GM21528 (cell line): ENCODE results near the gene GRAMD1A.
"Not testable (repeated sequence)": the region's sequence is repeated elsewhere in the genome, so short reads cannot be mapped to it uniquely, and the experiment has no call there.

ENCODE experiments used
- ATAC-seq: cut with Tn5 transposase; IDR thresholded peaks from one replicate; pipeline ENCODE4 v1.9.1; 2021; ENCODE audit warnings: mild to moderate bottlenecking, moderate library complexity; ENCODE audit not compliant: unreplicated experiment, low FRiP score

GRAMD1A gene

DNA sequence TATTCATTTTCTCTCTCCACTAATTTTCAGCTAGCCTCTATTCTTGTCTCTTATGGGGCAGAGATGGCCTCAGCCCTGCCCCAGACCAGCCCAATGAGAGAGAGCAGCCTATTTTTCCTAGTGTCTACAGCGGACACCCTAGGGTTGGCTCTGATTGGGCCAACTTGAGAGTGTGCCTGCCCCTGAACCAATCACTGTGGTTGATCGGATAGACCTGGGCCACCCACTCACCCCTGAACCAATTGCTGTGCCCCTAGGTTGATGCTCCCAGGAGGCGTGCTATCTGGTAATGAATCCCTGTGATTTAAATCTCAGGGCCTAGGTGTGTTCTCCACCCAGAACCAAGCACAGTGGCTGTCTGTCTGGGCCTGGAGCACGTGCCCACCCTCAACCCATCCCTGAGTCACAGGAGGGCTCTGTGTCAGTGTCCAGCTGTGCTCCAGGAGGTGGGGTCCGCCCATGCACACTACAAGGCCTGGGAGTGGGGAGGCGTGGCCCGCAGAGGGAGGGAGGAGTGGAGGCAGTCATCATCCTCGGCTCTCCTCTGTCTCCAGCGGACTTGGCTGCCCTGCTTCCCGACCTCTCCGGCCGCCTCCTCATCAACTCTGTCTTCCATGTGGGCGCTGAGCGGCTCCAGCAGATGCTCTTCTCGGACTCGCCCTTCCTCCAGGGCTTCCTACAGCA lies 15.3 kb downstream of the GRAMD1A start:
- no peak for ATAC-seq

DNA sequence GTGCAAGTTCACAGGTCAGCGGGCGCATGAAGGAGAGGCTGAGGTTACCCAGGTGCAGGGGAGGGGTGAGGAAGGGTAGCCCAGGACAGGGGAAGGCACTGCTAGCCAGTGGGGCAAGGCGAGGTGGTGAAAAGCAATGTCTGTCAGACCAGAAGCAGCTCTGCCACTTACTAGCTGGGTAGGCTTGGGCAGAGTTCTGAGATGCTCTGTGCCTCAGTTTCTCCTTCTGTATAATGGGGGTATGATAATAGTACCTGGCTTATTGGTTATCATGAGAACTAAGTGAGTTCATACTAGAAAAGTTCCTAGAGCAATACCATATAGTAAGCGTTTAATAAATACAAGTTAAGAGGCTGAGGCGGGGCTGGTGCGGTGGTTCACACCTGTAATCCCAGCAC lies 15.8 kb downstream of the GRAMD1A start:
- no peak for ATAC-seq

DNA sequence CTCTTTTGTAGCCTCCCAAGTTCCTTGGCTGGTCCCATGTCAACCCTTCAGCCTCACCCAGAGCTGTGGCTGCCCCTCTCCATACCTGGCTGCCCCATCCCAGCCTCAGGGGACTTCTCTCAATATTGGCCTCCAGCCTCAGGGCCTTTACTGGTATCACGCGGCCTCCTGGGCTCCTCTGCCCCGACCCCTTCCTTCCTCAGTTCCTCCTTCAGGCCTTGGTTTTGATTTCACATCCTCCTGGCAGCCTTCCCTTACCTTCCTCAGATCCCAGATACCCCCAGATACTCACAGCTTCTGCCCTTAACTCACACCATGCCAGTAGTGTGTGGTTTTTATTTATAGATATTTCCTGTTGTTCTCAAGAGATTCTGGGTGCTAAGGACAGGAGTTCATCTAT lies 17.4 kb downstream of the GRAMD1A start:
- no peak for ATAC-seq

DNA sequence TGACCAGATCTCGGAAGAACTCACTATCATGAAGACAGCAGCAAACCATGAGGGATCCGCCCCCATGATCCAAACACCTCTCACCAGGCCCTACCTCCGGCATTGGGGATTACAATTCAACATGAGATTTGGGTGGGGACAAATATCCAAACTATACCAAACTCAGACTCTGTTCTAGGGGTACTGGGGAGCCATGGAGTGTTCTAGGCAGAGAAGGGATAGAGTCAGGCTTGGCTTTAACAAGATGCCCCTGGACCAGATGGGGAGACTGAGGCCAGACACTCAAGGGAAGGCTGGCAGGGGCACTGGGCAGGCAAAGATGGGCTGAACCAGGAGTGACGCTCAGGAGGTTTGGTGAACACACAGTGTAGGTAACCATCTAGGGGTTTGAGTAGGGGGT lies 18.3 kb downstream of the GRAMD1A start:
- no peak for ATAC-seq

DNA sequence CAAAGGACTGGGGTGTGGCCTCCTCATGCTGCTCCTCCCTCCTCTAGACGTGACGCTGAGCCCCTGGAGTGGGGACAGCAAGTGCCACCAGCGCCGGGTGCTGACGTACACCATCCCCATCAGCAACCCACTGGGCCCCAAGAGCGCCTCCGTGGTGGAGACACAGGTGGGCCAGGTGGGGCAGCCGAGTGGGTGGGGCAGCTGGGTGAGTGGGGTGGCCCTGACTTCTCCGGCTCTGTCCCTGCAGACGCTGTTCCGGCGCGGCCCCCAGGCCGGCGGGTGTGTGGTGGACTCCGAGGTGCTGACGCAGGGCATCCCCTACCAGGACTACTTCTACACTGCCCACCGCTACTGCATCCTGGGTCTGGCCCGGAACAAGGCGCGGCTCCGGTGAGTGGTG lies 19.0 kb downstream of the GRAMD1A start:
- no peak for ATAC-seq

DNA sequence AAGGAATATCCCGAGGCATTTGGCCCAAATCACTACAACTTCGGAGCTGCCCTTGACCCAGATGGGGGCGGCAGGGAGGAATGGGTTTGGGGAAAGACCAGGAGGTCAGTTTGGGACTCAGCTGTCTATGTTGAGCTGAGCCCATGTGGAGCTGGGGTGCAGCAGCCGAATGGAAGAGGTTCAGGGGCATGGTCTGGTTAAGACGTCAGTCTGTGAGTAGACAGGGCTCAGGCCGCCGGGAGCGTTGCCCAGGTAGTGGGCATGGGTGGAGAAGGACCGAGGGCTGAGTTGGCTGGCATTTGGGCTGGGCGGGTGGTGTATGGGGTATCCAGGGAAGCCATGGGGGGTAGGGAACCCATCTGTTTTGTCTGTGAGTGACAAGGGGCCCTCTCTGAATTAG lies 20.9 kb downstream of the GRAMD1A start:
- no peak for ATAC-seq

DNA sequence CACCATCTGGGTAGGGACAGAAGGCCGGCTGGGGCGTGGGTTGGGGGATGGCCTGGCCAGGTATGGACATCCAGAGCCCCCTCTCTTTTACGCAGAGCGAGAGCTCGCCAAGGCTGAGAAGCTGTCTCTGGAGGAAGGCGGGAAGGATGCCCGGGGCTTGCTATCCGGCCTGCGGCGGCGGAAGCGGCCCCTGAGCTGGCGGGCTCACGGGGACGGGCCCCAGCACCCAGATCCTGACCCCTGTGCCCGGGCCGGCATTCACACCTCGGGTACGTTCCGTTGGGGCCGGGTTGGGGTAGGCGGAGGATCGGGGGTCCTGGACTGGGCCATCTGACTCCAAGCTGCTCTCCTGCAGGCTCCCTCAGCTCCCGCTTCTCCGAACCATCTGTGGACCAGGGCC lies 21.5 kb downstream of the GRAMD1A start:
- ATAC-seq = no peak

DNA sequence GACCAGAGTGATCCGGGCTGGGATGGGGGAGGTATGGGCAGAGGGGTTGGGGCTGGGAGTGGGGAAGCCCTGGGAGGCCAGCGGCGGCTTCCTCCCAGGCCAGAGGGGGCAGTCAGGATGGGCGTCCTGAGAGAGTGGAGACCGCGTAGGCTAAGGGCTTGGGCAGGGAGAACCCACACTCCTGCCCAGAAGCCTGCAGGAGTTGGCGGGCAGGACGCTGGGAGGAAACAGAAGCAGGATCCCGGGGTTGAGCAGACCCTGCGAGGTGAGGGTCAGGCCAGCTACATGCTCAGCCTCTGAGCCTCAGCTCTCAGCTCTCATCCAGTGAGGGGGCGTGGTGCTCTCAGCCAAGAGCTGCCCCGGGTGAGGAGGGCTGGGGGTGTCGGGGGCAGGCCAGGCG lies 22.3 kb downstream of the GRAMD1A start:
- ATAC-seq = no peak

DNA sequence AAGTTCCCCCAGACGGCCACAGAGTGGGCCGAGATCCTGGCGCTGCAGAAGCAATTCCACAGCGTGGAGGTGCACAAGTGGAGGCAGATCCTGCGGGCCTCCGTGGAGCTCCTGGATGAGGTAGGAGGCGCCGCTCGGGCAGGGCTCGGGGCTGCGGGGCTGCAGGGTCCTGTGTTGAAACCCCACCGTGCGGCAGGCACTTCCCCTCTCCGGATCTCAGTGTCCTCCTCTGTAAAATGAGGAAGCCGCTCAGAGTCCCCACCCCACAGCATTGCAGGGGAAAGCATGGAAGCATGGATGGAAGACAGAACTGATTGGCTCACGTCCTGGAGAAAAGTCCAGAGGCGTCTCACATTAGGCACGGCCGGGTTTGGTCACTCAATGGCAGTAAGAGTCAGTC lies 23.3 kb downstream of the GRAMD1A start:
- no peak for ATAC-seq

DNA sequence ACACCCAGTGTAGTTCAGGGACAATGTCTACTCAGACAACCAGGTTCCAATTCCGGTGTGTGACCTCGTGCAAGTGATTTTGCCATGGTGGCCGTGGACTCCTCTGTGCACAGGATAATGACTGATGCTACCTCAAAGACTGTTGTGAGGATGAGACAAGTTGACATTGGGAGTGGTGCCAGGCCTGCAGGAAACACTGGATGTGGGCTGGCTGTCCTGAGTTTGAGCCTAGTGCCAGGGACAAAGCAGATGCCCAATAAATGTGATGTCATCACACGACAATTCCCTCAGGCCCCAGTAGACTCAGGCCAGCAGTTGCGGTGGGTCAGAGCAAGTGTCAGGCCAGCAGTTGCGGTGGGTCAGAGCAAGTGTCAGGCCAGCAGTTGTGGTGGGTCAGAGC lies 24.0 kb downstream of the GRAMD1A start:
- ATAC-seq = no peak

DNA sequence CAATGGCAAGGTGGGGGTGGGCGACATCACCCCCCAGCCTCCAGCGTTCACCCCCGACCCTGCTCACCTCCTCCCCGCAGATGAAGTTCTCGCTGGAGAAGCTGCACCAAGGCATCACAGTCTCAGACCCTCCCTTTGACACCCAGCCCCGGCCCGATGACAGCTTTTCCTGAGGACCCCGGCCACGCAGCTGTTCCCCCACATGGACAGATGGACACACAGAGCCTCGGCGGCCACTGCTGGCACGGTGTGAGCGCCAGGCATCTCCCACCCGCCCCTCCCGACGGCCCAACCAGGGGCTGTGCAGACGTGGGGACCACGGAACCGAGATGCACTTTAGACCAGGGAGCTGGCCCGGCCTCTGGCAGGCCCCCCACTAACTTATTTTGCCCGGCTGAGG lies 25.8 kb downstream of the GRAMD1A start:
- ATAC-seq = no peak

DNA sequence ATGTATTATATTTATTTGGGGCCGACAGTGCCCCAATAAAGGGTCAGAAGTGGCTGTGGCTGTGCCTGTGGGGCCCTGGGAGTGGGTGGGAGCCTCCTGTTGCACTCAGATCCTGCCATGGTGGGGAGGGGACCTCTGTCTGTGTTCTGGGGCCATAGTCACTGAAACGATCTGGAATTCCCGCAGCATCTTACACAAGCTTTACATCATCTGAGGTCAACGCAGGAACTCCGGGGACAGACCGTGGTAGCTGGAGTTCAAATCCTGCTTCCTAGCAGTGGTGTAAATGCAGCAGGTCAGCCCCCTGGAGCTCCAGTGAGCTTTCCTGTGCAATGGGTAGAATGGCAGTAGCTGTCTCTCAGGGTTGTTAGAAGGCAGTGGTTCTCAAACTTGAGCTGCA lies 26.3 kb downstream of the GRAMD1A start:
- no peak for ATAC-seq

DNA sequence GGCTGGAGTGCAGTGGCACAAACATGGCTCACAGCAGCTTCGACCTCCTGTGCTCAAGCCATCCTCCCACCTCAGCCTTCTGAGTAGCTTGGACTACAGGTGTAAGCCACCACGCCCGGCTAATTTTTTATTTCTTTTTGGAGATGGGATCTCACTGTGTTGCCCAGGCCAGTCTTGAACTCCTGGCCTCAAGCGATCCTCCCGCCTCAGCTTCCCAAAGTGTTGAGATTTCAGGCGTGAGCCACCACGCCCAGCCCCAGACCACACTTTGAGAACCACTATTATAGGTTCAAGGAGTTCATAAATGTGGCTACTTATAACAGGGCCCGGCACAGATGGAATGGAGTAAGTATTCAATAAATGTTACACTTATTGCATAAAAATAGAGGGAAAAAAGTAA lies 26.9 kb downstream of the GRAMD1A start:
- ATAC-seq = no peak

DNA sequence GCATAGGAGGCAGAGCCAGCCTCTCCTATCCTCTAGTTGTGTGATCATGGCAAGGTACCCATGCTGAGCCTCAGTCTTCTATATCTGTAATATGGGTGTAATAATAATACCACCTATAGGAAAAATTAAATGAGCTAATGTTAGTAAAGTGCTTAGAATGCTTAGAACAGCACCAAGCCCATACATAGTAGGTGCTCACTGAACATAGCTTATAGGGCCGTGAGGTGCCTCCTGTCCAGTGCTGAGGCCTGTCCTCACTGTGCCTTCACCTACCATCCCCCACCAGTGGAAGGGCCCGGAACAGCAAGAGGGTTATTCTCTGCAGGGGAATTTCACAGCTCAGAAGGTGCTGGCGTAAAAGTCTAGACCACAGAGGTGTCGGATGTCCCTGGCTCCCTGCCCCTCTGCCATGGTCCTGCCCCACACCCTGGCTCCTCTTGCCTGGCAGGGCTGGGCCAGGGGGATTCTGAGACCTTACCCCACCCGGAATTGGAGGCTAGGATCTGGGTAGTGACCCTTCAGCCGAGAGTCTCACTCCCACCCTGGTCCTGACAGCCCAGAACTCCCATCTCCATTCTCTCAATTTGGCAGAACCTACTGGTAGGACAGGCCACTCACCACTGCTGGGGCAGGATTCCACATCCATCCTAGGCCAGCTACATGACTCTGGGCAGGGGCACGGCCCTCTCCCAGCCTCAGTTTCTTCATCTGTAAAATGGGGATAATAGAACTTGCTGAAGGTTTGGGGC lies 27.9 kb downstream of the GRAMD1A start:
- ATAC-seq = no peak

DNA sequence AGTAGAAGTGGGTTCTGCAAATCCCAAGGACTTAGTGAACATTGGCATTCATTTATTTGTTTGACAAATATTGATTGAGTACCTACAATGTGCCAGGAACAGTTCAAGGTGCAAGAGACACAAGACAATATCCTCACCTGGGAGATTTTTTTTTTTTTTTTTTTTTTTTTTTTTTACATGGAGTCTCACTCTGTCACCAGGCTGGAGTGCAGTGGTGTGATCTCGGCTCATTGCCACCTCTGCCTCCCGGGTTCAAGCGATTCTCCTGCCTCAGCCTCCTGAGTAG lies 28.4 kb downstream of the GRAMD1A start:
- ATAC-seq = not testable (repeated sequence)

DNA sequence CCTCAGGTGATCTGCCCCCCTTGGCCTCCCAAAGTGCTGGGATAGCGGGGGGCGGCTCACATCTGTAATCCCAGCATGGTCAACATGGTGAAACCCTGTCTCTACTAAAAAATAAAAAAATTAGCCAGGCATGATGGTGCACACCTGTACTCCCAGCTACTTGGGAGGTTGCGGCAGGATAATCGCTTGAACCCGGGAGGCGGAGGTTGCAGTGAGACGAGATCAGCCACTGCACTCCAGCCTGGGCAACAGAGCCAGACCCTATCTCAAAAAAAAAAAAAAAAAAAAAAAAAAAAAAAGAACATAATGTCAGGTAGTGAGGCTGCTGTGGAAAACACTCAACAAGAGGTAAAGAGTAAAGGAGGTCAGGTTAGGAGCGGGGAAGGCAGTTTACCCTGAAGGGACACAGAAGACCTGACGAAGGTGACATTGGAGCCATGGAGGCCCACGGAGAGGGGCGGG lies 29.2 kb downstream of the GRAMD1A start:
- not testable (repeated sequence) for ATAC-seq

DNA sequence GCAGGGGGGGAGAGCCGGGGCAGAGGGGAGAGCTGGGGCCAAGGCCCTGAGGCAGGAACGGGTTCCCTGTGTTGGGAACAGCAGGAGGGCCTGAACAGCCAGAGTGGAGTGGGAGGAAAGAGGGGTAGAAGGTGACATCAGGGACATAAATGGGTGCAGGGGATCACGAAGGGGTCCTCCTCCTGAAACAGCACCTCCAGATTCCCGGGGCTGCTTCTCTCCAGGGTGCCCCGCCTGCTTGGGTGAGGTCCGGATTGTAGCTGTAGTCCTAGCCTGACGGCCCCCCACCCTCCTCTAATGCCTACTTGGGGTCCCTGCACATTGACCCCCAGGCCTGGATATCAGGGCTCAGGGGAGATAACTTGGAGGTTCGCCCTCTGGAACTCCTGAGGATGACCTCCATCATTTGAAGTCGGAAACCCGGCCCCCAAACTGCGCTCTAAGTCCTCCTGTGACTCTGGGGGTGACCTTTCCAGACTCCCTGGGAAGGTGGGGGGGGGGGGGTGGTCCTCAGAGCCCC lies 29.7 kb downstream of the GRAMD1A start:
- no peak for ATAC-seq

DNA sequence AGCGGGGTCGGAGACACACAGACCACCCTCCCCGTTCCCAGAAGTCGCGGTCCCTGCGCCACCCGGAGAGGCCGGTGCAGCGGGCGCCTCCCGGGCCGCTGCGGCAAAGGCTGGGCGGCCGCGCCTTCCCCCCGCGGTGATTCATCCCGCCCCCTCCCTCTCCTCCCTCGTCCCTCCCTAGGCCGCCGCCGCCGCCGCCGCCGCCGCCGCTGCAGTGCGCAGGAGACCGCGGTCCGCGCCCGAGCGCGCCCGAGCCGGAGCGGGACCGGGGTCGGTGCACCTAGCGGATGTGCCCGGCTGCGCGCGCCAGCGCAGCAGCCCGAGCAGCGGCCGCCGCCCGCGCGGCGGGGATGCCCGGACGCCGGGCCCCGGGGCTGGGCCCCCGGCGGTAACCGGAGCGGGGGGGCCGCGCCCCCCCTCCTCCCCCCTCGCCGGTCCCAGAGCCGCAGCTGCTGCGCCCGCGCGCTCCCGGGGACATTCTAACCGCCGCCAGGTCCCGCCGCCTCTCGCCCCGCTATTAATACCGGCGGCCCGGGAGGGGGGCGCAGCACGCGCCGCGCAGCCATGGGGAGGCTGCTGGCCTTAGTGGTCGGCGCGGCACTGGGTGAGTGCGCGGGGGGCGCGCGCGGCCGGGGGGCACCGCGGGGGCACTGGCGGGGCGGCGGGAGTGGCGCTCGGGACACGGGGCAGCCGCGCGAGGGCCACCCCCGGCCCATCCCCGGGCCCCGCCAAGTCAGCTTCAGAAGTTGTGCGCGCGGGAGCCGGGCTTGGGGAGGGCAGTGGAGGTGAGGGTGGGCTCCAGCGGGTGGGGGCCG lies 30.3 kb downstream of the GRAMD1A start, which contains the start of gene SCN1B:
Gene SCN1B, plus strand, starts transcription at position 214 of the 815 bp plus-strand sequence. Its CDS starts 351 bp downstream, at position 565.
- no peak for ATAC-seq

DNA sequence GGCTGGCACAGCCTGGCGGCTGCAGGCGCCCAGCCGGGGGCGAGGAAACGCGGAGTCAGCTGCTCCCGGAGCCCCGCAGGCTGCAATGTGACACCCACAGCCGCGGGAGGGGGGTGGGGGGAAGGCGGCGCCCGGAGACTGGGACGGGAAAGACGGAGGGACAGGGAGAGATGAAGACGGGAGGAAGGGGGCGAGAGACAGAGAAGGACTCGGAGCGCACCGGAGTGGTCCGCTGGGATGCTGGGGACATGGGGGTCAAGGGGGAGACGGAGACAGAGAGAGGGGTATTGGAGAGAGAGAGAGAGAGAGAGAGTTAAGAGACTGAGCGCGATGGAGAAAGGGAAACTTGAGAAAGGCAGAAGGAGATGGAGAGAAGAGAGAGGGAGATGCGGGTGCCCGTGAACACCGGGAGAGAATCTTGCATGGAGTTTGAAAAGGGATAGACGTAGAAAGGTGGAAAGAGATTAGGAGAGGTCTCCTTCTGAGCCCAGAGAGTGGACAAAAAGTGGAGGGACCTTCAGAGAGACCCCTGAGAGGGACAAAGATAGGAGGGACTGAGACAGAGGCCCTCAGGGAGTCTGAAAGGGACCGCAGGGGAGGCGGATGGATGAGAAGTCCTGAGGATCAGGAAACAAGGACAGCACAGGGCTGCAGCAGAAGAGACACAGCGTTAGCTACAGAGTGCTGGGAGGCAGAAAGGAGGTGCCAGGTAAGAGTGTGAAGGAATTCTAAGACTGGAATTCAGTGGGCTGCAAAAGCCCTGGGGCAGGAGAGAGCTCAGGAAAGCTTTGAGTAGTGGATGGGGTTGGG lies 31.2 kb downstream of the GRAMD1A start:
- no peak for ATAC-seq

DNA sequence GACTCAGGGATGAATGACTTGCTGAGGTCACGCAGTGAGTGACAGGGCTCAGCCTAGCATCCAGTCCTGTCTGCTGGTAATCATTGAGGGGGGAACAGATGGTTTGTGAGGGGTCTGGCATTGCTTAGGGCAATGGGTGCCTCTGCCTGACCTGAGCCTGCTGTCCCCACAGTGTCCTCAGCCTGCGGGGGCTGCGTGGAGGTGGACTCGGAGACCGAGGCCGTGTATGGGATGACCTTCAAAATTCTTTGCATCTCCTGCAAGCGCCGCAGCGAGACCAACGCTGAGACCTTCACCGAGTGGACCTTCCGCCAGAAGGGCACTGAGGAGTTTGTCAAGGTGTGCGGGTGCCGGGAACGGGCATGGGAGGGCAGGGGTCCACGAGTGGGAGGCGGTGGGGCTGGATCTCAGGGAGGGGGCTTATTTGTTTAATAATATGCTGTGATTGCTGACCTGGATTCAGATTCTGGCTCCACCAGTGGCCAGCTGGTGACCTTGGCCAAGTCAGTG lies 32.3 kb downstream of the GRAMD1A start:
- no peak for ATAC-seq
